K562 (cell line): ENCODE measurements around the gene ZNHIT3. TPM values are rescaled to one million over a fixed set of nuclear protein-coding genes. Genes with fewer than 3 reads are reported as not detected.

Source experiments
- BACH1 ChIP-seq: fragments of 200-800 bp; sonication (Bioruptor generic); IDR thresholded peaks from 2 replicates; pipeline ENCODE4 v1.6.1; 2016; ENCODE audit warnings: missing genetic modification characterization, missing compliant biosample characterization
- CBX8 ChIP-seq: fragments of 200-600 bp; sonication (generic); IDR thresholded peaks from 2 replicates; pipeline ENCODE4 v1.6.1; 2012; ENCODE audit warnings: borderline replicate concordance, mixed run types, low read depth, mild to moderate bottlenecking, moderate library complexity, mixed read lengths, low read length, control low read depth, inconsistent platforms; ENCODE audit not compliant: poor library complexity, severe bottlenecking; ENCODE audit errors: extremely low read depth
- CTCFL ChIP-seq: IDR thresholded peaks from 2 replicates; pipeline ENCODE4 v1.6.1; 2011; ENCODE audit warnings: borderline replicate concordance, low read depth, mild to moderate bottlenecking, moderate library complexity, low read length; ENCODE audit not compliant: insufficient read depth, poor library complexity, severe bottlenecking
- GTF2F1 ChIP-seq: IDR thresholded peaks from 2 replicates; pipeline ENCODE4 v1.6.1; 2011; ENCODE audit warnings: low read depth, low read length, improper control_type of control experiment
- HES1 ChIP-seq: fragments of 450-650 bp; IDR thresholded peaks from 2 replicates; pipeline ENCODE4 v1.6.1; 2016; ENCODE audit warnings: low read depth, mild to moderate bottlenecking, moderate library complexity
- MGA ChIP-seq: fragments of 450-650 bp; IDR thresholded peaks from 2 replicates; pipeline ENCODE4 v1.6.1; 2016; ENCODE audit warnings: mild to moderate bottlenecking, moderate library complexity
- PHF21A ChIP-seq: fragments of 450-650 bp; IDR thresholded peaks from 2 replicates; pipeline ENCODE4 v1.6.1; 2017; ENCODE audit warnings: low read depth, borderline replicate concordance
- PPARD ChIP-seq: fragments of 250-450 bp; sonication (Bioruptor Pico); IDR thresholded peaks from 2 replicates; pipeline ENCODE4 v1.8.0; 2022; ENCODE audit warnings: inconsistent platforms, mild to moderate bottlenecking, moderate library complexity
- ZNF134 ChIP-seq: fragments of 250-450 bp; sonication (Bioruptor Pico); conservative IDR thresholded peaks from 2 replicates; pipeline ENCODE4 v1.4.0; 2020
- ZNF277 ChIP-seq: fragments of 250-450 bp; sonication (Bioruptor Pico); IDR thresholded peaks from 2 replicates; pipeline ENCODE4 v1.8.0; 2022; ENCODE audit warnings: inconsistent platforms, mild to moderate bottlenecking, moderate library complexity, borderline replicate concordance
- polyA plus RNA-seq, 8 experiments: library from polyadenylated mRNA; depleted of rRNA in 4 of 8; stranded (reverse) in 5 of 8; unstranded in 3 of 8; fragments of >200 nt; fragmentation: Nextera tagmentation in 2 of 8; fragmentation: Illumina TruSeq in 1 of 8; extraction: Ambion mirVana in 2 of 8; extraction: Trizol in 1 of 8; gene quantifications; 2 replicates each; pipeline versions ENCODE4 v1.2.1 to v1.2.3, GENCODE V29; 2011 to 2014; ENCODE audit warnings: inconsistent platforms in 1 of 8, missing spikeins in 1 of 8
- total RNA-seq, 7 experiments: library from RNA; depleted of rRNA in 6 of 7; stranded (reverse); fragments of >200 nt in 6 of 7; fragmentation: Illumina TruSeq in 2 of 7; extraction: Trizol in 2 of 7; gene quantifications; 2 replicates each; pipeline versions ENCODE4 v1.2.1 to v1.2.3, GENCODE V29; 2011 to 2021; ENCODE audit warnings: low replicate concordance in 1 of 7

The ZNHIT3 gene
- total and polyA plus RNA-seq, 9 of the 15 experiments (the other 6 are each of a cell fraction or from before 2014, with no cell fraction given) = 45.0 to 300 (median 88.4) TPM

GRCh38 chr17:36533935-36534839 lies 47.7 kb downstream of the ZNHIT3 start (continued):
- TF ChIP-seq ZNF134 = no peak
- peak; percentile 34 for TF ChIP-seq MGA
- TF ChIP-seq PHF21A = no peak
- TF ChIP-seq PPARD (CRISPR knock-in tag) = no peak
- TF ChIP-seq CTCFL = peak; percentile 53
- no peak; the same call in 1 of the 2 replicates for TF ChIP-seq HES1
- no peak for TF ChIP-seq BACH1 (tag)
- TF ChIP-seq CBX8 = no peak
- no peak for TF ChIP-seq GTF2F1
- TF ChIP-seq ZNF277 (CRISPR knock-in tag) = no peak
